ENCODE data around the gene FOCAD. TPM values are rescaled to one million over a fixed set of nuclear protein-coding genes. Genes with fewer than 3 reads are reported as not detected.
"Not testable (repeated sequence)": the region's sequence is repeated elsewhere in the genome, so short reads cannot be mapped to it uniquely, and the experiment has no call there.

Gene FOCAD
- total RNA-seq, 4 donors from 2014 or later = 17.6 to 27.2 (median 20.1) TPM

- intact Hi-C loops (cut with DNase I) = no loop called here
- TF ChIP-seq POLR2AphosphoS5 (IDR thresholded peaks at IDR 0.05) (no peak), CTCF (IDR thresholded peaks at IDR 0.05) (no peak), EP300 (IDR thresholded peaks at IDR 0.05) (no peak), POLR2A (IDR thresholded peaks at IDR 0.05; ENCODE audit: low read depth) (no peak)
- 89% methylated on average over 2 of the region's 2 CpGs for WGBS
- H3K27me3 ChIP-seq = no peaks in the 10 kb centered on the region
- H3K4me1 ChIP-seq = peaks cover 0 to 12% (median 2%) of the 10 kb centered on the region in 4 donors
- DNase-seq (ENCODE audit: extremely low spot score) = no peak
- H3K4me3 ChIP-seq = peak overlapping the region in 1 of 4 donors; percentile 53
- no peaks in the 10 kb centered on the region for H3K36me3 ChIP-seq
- H3K27ac ChIP-seq (replicated peaks in 1 of 4) = no peak overlapping the region
- no peaks in the 10 kb centered on the region for H3K9me3 ChIP-seq
Measured at GRCh38 chr9:20659474-20659967, 24.5 kb upstream of the FOCAD start.

GRCh38 chr9:20662156-20662555, 21.9 kb upstream of the FOCAD start:
- intact Hi-C loops (cut with DNase I) = no loop called here
- Histone ChIP-seq H3K9me3 (no peaks in the 10 kb centered on the region), H3K36me3 (no peaks in the 10 kb centered on the region), H3K27me3 (no peaks in the 10 kb centered on the region), H3K4me1 (peaks cover 0 to 12% (median 2%) of the 10 kb centered on the region in 4 donors), H3K27ac (replicated peaks in 1 of 4) (no peak overlapping the region), H3K4me3 (no peak overlapping the region)
- WGBS = 59% methylated on average over 3 of the region's 3 CpGs
- DNase-seq (ENCODE audit: extremely low spot score) = no peak
- no peak for TF ChIP-seq POLR2AphosphoS5 (IDR thresholded peaks at IDR 0.05)
- no peak for TF ChIP-seq CTCF (IDR thresholded peaks at IDR 0.05)
- no peak for TF ChIP-seq EP300 (IDR thresholded peaks at IDR 0.05)
- TF ChIP-seq POLR2A (IDR thresholded peaks at IDR 0.05; ENCODE audit: low read depth) = no peak

- no peaks in the 10 kb centered on the region for H3K27me3 ChIP-seq
- WGBS = 92% methylated on average over 2 of the region's 2 CpGs
- TF ChIP-seq POLR2A (IDR thresholded peaks at IDR 0.05; ENCODE audit: low read depth) (no peak), EP300 (IDR thresholded peaks at IDR 0.05) (no peak), POLR2AphosphoS5 (IDR thresholded peaks at IDR 0.05) (no peak)
- no peak for DNase-seq (ENCODE audit: extremely low spot score)
- H3K4me3 ChIP-seq = no peak overlapping the region
- peaks cover 0 to 12% (median 2%) of the 10 kb centered on the region in 4 donors for H3K4me1 ChIP-seq
- intact Hi-C loops (cut with DNase I) = no loop called here
- H3K9me3 ChIP-seq = no peaks in the 10 kb centered on the region
- H3K27ac ChIP-seq (replicated peaks in 1 of 4) = no peak overlapping the region
- no peaks in the 10 kb centered on the region for H3K36me3 ChIP-seq
Measured at GRCh38 chr9:20663133-20663532, 20.9 kb upstream of the FOCAD start.

- Histone ChIP-seq H3K36me3 (no peaks in the 10 kb centered on the region), H3K27ac (replicated peaks in 1 of 4) (no peak overlapping the region), H3K9me3 (no peaks in the 10 kb centered on the region), H3K4me3 (no peak overlapping the region), H3K4me1 (peaks cover 0 to 5% (median 0%) of the 10 kb centered on the region in 4 donors), H3K27me3 (no peaks in the 10 kb centered on the region)
- WGBS = 91% methylated on average over 3 of the region's 3 CpGs
- no peak for DNase-seq (ENCODE audit: extremely low spot score)
- intact Hi-C loops (cut with DNase I) = no loop called here
- TF ChIP-seq CTCF (IDR thresholded peaks at IDR 0.05) (no peak), EP300 (IDR thresholded peaks at IDR 0.05) (no peak), POLR2AphosphoS5 (IDR thresholded peaks at IDR 0.05) (no peak), POLR2A (IDR thresholded peaks at IDR 0.05; ENCODE audit: low read depth) (no peak)
Measured at GRCh38 chr9:20664501-20664900, 19.6 kb upstream of the FOCAD start.

- H3K9me3 ChIP-seq = no peaks in the 10 kb centered on the region
- H3K27me3 ChIP-seq = no peaks in the 10 kb centered on the region
- no peaks in the 10 kb centered on the region for H3K4me1 ChIP-seq
- no peaks in the 10 kb centered on the region for H3K36me3 ChIP-seq
- DNase-seq (ENCODE audit: extremely low spot score) = no peak
- intact Hi-C loops (cut with DNase I) = no loop called here
- WGBS = 71% methylated on average over 6 of the region's 6 CpGs
- H3K27ac ChIP-seq (replicated peaks in 1 of 4) = no peak overlapping the region
- TF ChIP-seq EP300 (IDR thresholded peaks at IDR 0.05) = no peak
- TF ChIP-seq POLR2A (IDR thresholded peaks at IDR 0.05; ENCODE audit: low read depth) = no peak
- H3K4me3 ChIP-seq = no peak overlapping the region
Measured at GRCh38 chr9:20670395-20670794, 13.7 kb upstream of the FOCAD start.

- TF ChIP-seq CTCF (IDR thresholded peaks at IDR 0.05) (no peak), EP300 (IDR thresholded peaks at IDR 0.05) (no peak), POLR2AphosphoS5 (IDR thresholded peaks at IDR 0.05) (no peak), POLR2A (IDR thresholded peaks at IDR 0.05; ENCODE audit: low read depth) (no peak)
- Histone ChIP-seq H3K9me3 (no peaks in the 10 kb centered on the region), H3K36me3 (no peaks in the 10 kb centered on the region), H3K4me1 (no peaks in the 10 kb centered on the region), H3K27me3 (no peaks in the 10 kb centered on the region), H3K4me3 (no peak overlapping the region), H3K27ac (replicated peaks in 1 of 4) (no peak overlapping the region)
- intact Hi-C loops (cut with DNase I) = no loop called here
- 92% methylated on average over 4 of the region's 4 CpGs for WGBS
- no peak for DNase-seq (ENCODE audit: extremely low spot score)
Measured at GRCh38 chr9:20671635-20672034, 12.4 kb upstream of the FOCAD start.

- H3K27me3 ChIP-seq; intact Hi-C loops (cut with DNase I); H3K9me3 ChIP-seq; DNase-seq (ENCODE audit: extremely low spot score); H3K27ac ChIP-seq (replicated peaks in 1 of 4); H3K36me3 ChIP-seq; H3K4me1 ChIP-seq; H3K4me3 ChIP-seq: not testable (repeated sequence)
- WGBS = 96% methylated on average over 10 of the region's 10 CpGs
Measured at GRCh38 chr9:20673537-20673936, 10.5 kb upstream of the FOCAD start.

Data from esophagus muscularis mucosa (tissue), 4 donors.